Activated CD4-positive, alpha-beta memory T cell treated with anti-CD3 and anti-CD28 coated beads for 36 hours (primary cell): ENCODE data around the gene TMEM214. TPM values are rescaled to one million over a fixed set of nuclear protein-coding genes. Genes with fewer than 3 reads are reported as not detected.

Experiments
- CTCF ChIA-PET: fragments of 350-600 bp; sonication (Branson Sonifier 250); formaldehyde crosslinking; loops from one replicate; lab custom pipeline; 2021; ENCODE audit warnings: antibody characterized with exemption, inconsistent platforms; lab: Charles Lee
- POLR2A ChIA-PET: fragments of 350-600 bp; sonication (Branson Sonifier 250); formaldehyde crosslinking; loops from one replicate; lab custom pipeline; 2021; ENCODE audit warnings: antibody characterized with exemption; lab: Charles Lee
- DNase-seq: peaks from one replicate; pipeline ENCODE4 v3.0.0-alpha.2; 2020
- H3K27ac Mint-ChIP-seq: one replicate; pipeline ENCODE4 v1.8.0; 2021; ENCODE audit warnings: mixed read lengths
- H3K27me3 Mint-ChIP-seq: one replicate; pipeline ENCODE4 v1.8.0; 2021; ENCODE audit warnings: mixed read lengths
- H3K36me3 Mint-ChIP-seq: one replicate; pipeline ENCODE4 v1.8.0; 2021; ENCODE audit warnings: mixed read lengths
- H3K4me1 Mint-ChIP-seq: one replicate; pipeline ENCODE4 v1.8.0; 2021; ENCODE audit warnings: low read depth, mixed read lengths
- H3K4me3 Mint-ChIP-seq: one replicate; pipeline ENCODE4 v1.8.0; 2021; ENCODE audit warnings: mild to moderate bottlenecking, mixed read lengths
- H3K9me3 Mint-ChIP-seq: one replicate; pipeline ENCODE4 v1.8.0; 2021; ENCODE audit warnings: mixed read lengths
- intact Hi-C: fragments of 100-400 bp; cut with micrococcal nuclease; formaldehyde crosslinking; loops from one replicate; pipeline ENCODE4 v1.15.1; 2023
- total RNA-seq, 2 experiments: library from RNA; stranded (reverse); gene quantifications; one replicate each; pipeline ENCODE4 v1.2.3, GENCODE V29; 2021

Gene TMEM214
- total RNA-seq, 2 experiments from 2014 or later = 52.4 to 60.1 TPM

- Mint-ChIP-seq H3K4me3 (no peak overlapping the region), H3K27me3 (no peaks in the 10 kb centered on the region), H3K36me3 (peaks cover 29% of the 10 kb centered on the region), H3K27ac (no peak overlapping the region), H3K4me1 (peaks cover 4% of the 10 kb centered on the region), H3K9me3 (no peaks in the 10 kb centered on the region)
- ChIA-PET CTCF (no interaction called here), POLR2A (no interaction called here)
- DNase-seq = no peak
- intact Hi-C loops = no loop called here
Observed at GRCh38 chr2:27042985-27043634, 10.3 kb downstream of the TMEM214 start.

DNA sequence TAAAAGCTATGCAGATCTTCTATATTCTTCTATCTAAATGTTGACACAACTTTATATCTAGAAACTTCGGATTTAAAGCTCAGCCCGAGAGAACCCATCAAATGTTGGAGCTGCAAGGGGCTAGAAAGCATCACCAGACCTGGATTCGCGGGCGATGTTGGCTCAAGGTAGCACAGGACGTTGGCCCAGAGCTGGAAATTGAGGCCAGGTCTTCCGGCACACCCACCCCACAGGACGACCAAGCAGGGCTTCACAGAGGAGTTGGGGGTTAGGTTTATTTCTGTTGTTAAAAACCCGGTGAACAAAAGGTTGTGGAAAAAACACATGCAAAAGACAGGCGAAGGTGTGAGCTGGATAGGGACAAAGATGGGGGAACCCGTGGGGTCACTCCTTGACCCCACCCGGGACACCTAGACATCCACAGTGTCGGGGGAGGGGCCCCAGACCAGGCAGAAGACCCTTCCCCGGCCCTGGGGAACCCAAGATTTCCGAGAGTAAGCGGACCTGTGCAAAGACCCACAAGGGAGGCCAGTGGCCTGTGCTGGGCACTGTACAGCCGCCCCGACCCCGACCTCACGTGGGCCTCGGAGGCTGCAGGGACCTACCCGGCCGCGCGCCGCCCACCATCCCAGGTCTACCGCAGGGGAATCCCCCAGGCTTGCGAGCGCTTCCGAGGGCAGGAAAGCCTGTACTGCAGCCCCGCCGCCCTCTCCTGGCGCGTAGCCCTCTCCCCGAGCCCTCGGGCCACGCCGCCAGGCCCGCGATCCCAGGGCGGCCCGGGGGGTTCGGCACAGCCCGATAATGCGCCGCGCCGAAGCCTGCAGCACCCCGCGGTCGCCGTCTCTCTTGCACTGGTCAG lies 16.9 kb downstream of the TMEM214 start:
- Mint-ChIP-seq H3K9me3 (peaks cover 5% of the 10 kb centered on the region), H3K27me3 (peaks cover 8% of the 10 kb centered on the region), H3K36me3 (peaks cover 12% of the 10 kb centered on the region), H3K4me3 (peak overlapping the region; percentile 98), H3K4me1 (peaks cover 18% of the 10 kb centered on the region), H3K27ac (peak overlapping the region; percentile 100)
- ChIA-PET POLR2A (interaction anchor here (0.7 to 2.2 kb wide), 4 partner anchors 9 to 307 kb away, joined by 3 to 14 read pairs (median 4); partner anchors contain the start of genes GTF3C2, OST4 and TMEM214), CTCF (interaction anchor here (1.0 to 3.0 kb wide), 9 partner anchors 10 to 204 kb away, joined by 3 to 16 read pairs (median 6); partner anchors contain the start of genes ABHD1, KHK, OST4 and PREB)
- peak; percentile 79 for DNase-seq
- intact Hi-C loops = loop anchor here (1.0 to 10.0 kb wide), 5 partner anchors 17 to 265 kb away; partner anchors contain the start of genes ABHD1, ATRAID, CENPA and KHK

GRCh38 chr2:27050281-27050995 lies 17.7 kb downstream of the TMEM214 start:
- peaks cover 5% of the 10 kb centered on the region for H3K9me3 Mint-ChIP-seq
- peak overlapping the region; percentile 98 for H3K4me3 Mint-ChIP-seq
- intact Hi-C loops = loop anchor here (1.0 to 10.0 kb wide), 5 partner anchors 18 to 266 kb away; partner anchors contain the start of genes ABHD1, ATRAID, CENPA and KHK

GRCh38 chr2:27050996-27051901 lies 18.5 kb downstream of the TMEM214 start, which contains the start of gene AGBL5:
Gene AGBL5, plus strand, starts transcription at chr2:27051668. Its CDS starts 1,291 bp downstream, at chr2:27052959.
- POLR2A ChIA-PET = interaction anchor here (0.7 to 2.6 kb wide), 12 partner anchors 7 to 329 kb away, joined by 3 to 19 read pairs (median 4); partner anchors contain the start of genes ATRAID, OST4, SLC5A6 and TMEM214
- peaks cover 5% of the 10 kb centered on the region for H3K9me3 Mint-ChIP-seq
- intact Hi-C loops = loop anchor here (1.0 to 10.0 kb wide), 7 partner anchors 19 to 266 kb away; partner anchors contain the start of genes ABHD1, ATRAID, CENPA and KHK

More at GRCh38 chr2:27050281-27050995, 17.7 kb downstream of the TMEM214 start:
- H3K27ac Mint-ChIP-seq = peak overlapping the region; percentile 100
- DNase-seq = peak; percentile 97
- peaks cover 15% of the 10 kb centered on the region for H3K36me3 Mint-ChIP-seq
- POLR2A ChIA-PET = interaction anchor here (0.7 to 2.6 kb wide), 11 partner anchors 8 to 329 kb away, joined by 3 to 19 read pairs (median 4); partner anchors contain the start of genes ATRAID, GTF3C2, OST4 and SLC5A6
- CTCF ChIA-PET = interaction anchor here (0.8 to 3.0 kb wide), 16 partner anchors 11 to 204 kb away, joined by 3 to 16 read pairs (median 5); partner anchors contain the start of genes ABHD1, KHK, OST4 and PREB
- peaks cover 18% of the 10 kb centered on the region for H3K4me1 Mint-ChIP-seq
- peaks cover 8% of the 10 kb centered on the region for H3K27me3 Mint-ChIP-seq

GRCh38 chr2:27051902-27052645 lies 19.3 kb downstream of the TMEM214 start:
- CTCF ChIA-PET = interaction anchor here (1.0 to 3.0 kb wide), 9 partner anchors 8 to 228 kb away, joined by 3 to 16 read pairs (median 10); partner anchors contain the start of genes ABHD1, KHK, OST4 and TMEM214
- peaks cover 5% of the 10 kb centered on the region for H3K9me3 Mint-ChIP-seq
- DNase-seq = no peak
- peaks cover 18% of the 10 kb centered on the region for H3K4me1 Mint-ChIP-seq
- H3K36me3 Mint-ChIP-seq = peaks cover 24% of the 10 kb centered on the region
- peak overlapping the region; percentile 73 for H3K27ac Mint-ChIP-seq
- H3K4me3 Mint-ChIP-seq = peak overlapping the region; percentile 98
- intact Hi-C loops = loop anchor here (1.0 to 10.0 kb wide), 5 partner anchors 19 to 267 kb away; partner anchors contain the start of genes ABHD1, ATRAID, CENPA and OST4
- H3K27me3 Mint-ChIP-seq = peaks cover 8% of the 10 kb centered on the region
- POLR2A ChIA-PET = interaction anchor here (0.7 to 2.6 kb wide), 6 partner anchors 8 to 30 kb away, joined by 3 to 19 read pairs (median 4); partner anchors contain the start of gene OST4

More at GRCh38 chr2:27050996-27051901, 18.5 kb downstream of the TMEM214 start, which contains the start of gene AGBL5:
- CTCF ChIA-PET = interaction anchor here (0.8 to 3.0 kb wide), 18 partner anchors 9 to 229 kb away, joined by 3 to 16 read pairs (median 5); partner anchors contain the start of genes ABHD1, KHK, OST4 and PREB
- peak; percentile 98 for DNase-seq
- Mint-ChIP-seq H3K36me3 (peaks cover 22% of the 10 kb centered on the region), H3K27me3 (peaks cover 8% of the 10 kb centered on the region), H3K4me1 (peaks cover 18% of the 10 kb centered on the region), H3K27ac (peak within 1 kb of the TSS; percentile 100), H3K4me3 (peak within 1 kb of the TSS; percentile 98)

DNA sequence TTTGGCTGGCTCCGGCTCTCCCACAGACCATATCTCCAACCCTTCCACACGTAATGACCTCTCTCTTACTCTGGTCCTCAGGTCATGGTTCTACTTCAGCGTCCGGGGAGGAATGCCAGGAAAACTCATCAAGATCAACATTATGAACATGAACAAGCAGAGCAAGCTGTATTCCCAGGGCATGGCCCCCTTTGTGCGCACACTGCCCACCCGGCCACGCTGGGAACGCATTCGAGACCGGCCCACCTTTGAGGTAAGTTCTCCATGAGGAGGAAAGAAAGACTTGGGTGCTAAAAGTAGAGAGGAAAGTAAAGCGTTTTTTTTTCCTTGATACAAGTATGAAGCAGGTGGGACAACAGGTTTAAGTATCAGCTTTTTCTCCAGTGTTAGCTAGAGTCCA lies 20.6 kb downstream of the TMEM214 start:
- H3K4me1 Mint-ChIP-seq = peaks cover 16% of the 10 kb centered on the region
- H3K27ac Mint-ChIP-seq = no peak overlapping the region
- H3K9me3 Mint-ChIP-seq = peaks cover 5% of the 10 kb centered on the region
- H3K36me3 Mint-ChIP-seq = peaks cover 24% of the 10 kb centered on the region
- H3K27me3 Mint-ChIP-seq = peaks cover 8% of the 10 kb centered on the region
- no peak for DNase-seq
- H3K4me3 Mint-ChIP-seq = no peak overlapping the region
- ChIA-PET POLR2A (interaction anchor here (0.6 to 2.6 kb wide), 3 partner anchors 10 to 318 kb away, joined by 3 to 17 read pairs (median 4); partner anchors contain the start of gene OST4), CTCF (no interaction called here)
- intact Hi-C loops = loop anchor here (5.0 to 10.0 kb wide), 2 partner anchors 69 to 269 kb away; partner anchors contain the start of genes ABHD1 and CENPA

DNA sequence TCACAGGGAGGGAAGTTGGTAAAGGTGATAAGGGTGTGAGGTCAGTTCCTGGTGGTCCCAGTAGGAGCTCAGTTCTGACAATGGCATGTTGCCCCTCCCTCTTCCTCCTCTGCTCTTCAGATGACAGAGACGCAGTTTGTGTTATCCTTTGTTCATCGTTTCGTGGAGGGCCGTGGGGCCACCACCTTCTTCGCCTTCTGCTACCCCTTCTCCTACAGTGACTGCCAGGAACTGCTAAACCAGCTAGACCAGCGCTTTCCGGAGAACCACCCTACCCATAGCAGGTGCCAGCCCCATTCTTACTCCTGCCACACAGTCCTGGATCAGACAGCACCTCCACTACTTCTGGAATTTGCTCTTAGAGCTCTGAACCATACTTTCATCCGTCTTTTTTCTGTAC lies 21.0 kb downstream of the TMEM214 start:
- ChIA-PET CTCF (no interaction called here), POLR2A (interaction anchor here (0.6 to 0.8 kb wide), 2 partner anchors 9 to 318 kb away, joined by 3 to 4 read pairs; no protein-coding TSS in a partner anchor)
- intact Hi-C loops = loop anchor here (5.0 to 10.0 kb wide), 2 partner anchors 69 to 269 kb away; partner anchors contain the start of genes ABHD1 and CENPA
- no peak overlapping the region for H3K27ac Mint-ChIP-seq
- DNase-seq = no peak
- H3K4me3 Mint-ChIP-seq = no peak overlapping the region
- H3K27me3 Mint-ChIP-seq = peaks cover 8% of the 10 kb centered on the region
- peaks cover 16% of the 10 kb centered on the region for H3K4me1 Mint-ChIP-seq
- H3K36me3 Mint-ChIP-seq = peaks cover 24% of the 10 kb centered on the region
- peaks cover 5% of the 10 kb centered on the region for H3K9me3 Mint-ChIP-seq

DNA sequence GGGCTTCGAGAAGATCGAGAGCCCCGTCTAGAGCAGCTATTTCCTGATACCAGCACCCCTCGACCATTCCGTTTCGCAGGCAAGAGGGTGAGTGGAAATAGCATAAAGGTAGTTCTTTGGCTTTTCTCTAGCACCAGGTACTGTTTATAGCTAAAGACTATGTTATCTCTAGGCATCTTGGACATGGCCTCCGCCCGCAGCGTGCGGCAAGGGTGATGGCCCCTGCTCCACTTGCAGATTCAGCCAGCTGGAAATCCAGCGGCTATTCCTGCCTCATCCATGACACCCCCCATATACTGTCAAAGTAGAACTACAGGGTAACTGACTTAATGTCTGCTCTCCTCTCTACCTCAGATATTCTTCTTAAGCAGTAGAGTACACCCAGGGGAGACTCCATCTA lies 22.0 kb downstream of the TMEM214 start:
- no peak overlapping the region for H3K27ac Mint-ChIP-seq
- peaks cover 5% of the 10 kb centered on the region for H3K9me3 Mint-ChIP-seq
- intact Hi-C loops = loop anchor here (5.0 to 10.0 kb wide), 2 partner anchors 68 to 270 kb away; partner anchors contain the start of genes ABHD1 and CENPA
- POLR2A ChIA-PET = interaction anchor here (0.8 kb wide), 1 partner anchor 17 kb away, joined by 3 read pairs; the partner anchor contains the start of gene OST4
- H3K36me3 Mint-ChIP-seq = peaks cover 26% of the 10 kb centered on the region
- CTCF ChIA-PET = interaction anchor here (1.3 to 1.7 kb wide), 2 partner anchors 17 to 93 kb away, joined by 4 to 5 read pairs; partner anchors contain the start of gene OST4
- H3K27me3 Mint-ChIP-seq = peaks cover 8% of the 10 kb centered on the region
- H3K4me3 Mint-ChIP-seq = no peak overlapping the region
- peaks cover 12% of the 10 kb centered on the region for H3K4me1 Mint-ChIP-seq
- no peak for DNase-seq

DNA sequence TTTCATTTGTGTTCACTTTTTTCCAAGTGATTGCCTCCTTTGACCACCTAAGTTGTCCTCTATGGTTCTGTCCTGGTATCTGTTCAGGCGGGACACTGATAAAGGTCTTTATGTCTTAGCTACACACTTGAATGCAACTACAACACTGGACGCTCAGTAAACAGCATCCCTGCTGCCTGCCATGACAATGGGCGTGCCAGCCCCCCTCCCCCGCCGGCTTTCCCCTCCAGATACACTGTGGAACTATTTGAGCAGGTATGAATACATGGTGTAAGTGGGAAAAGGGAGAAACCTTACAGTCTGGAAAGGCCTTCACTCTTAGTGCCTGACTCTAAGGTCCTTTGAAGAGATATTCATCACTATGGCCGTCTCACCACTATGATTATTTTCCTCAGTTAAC lies 24.4 kb downstream of the TMEM214 start:
- Mint-ChIP-seq H3K4me1 (peaks cover 3% of the 10 kb centered on the region), H3K27me3 (no peaks in the 10 kb centered on the region), H3K36me3 (peaks cover 15% of the 10 kb centered on the region), H3K9me3 (no peaks in the 10 kb centered on the region), H3K27ac (no peak overlapping the region), H3K4me3 (no peak overlapping the region)
- CTCF ChIA-PET = no interaction called here
- POLR2A ChIA-PET = interaction anchor here (1.6 kb wide), 1 partner anchor 23 kb away, joined by 3 read pairs; no protein-coding TSS in a partner anchor
- intact Hi-C loops = loop anchor here (10.0 kb wide), 1 partner anchor 272 kb away; the partner anchor contains the start of gene CENPA
- no peak for DNase-seq
